Immature natural killer cell (primary cell): ENCODE data around the gene DLG1. TPM values are rescaled to one million over a fixed set of nuclear protein-coding genes. Genes with fewer than 3 reads are reported as not detected.

ENCODE experiments used
- DNase-seq, 3 donors: peaks; one replicate each; pipeline ENCODE4 v3.0.0; 2022; ENCODE audit warnings: mixed read lengths in 1 of 3
- H3K27ac Mint-ChIP-seq, 6 donors: one replicate each; pipeline ENCODE4 v1.8.0; 2020; ENCODE audit warnings: mixed read lengths in 6 of 6, mild to moderate bottlenecking in 5 of 6, inconsistent platforms in 4 of 6, moderate library complexity in 3 of 6
- H3K27me3 Mint-ChIP-seq, 3 donors: one replicate each; pipeline ENCODE4 v1.8.0; 2020 to 2021; ENCODE audit warnings: low read depth in 3 of 3, mild to moderate bottlenecking in 3 of 3, mixed read lengths in 3 of 3, moderate library complexity in 3 of 3, inconsistent platforms in 1 of 3
- H3K36me3 Mint-ChIP-seq, 3 donors: one replicate each; pipeline ENCODE4 v1.8.0; 2020; ENCODE audit warnings: mixed read lengths in 3 of 3, inconsistent platforms in 2 of 3, mild to moderate bottlenecking in 2 of 3
- H3K4me1 Mint-ChIP-seq, 2 donors: one replicate each; pipeline ENCODE4 v1.8.0; 2020; ENCODE audit warnings: inconsistent platforms in 2 of 2, mild to moderate bottlenecking in 2 of 2, mixed read lengths in 2 of 2, moderate library complexity in 1 of 2
- H3K4me3 Mint-ChIP-seq, 5 donors: one replicate each; pipeline ENCODE4 v1.8.0; 2020; ENCODE audit warnings: mild to moderate bottlenecking in 5 of 5, mixed read lengths in 5 of 5, inconsistent platforms in 3 of 5, moderate library complexity in 3 of 5
- H3K9me3 Mint-ChIP-seq, 6 donors: one replicate each; pipeline ENCODE4 v1.8.0; 2020; ENCODE audit warnings: mild to moderate bottlenecking in 6 of 6, mixed read lengths in 6 of 6, inconsistent platforms in 4 of 6, moderate library complexity in 3 of 6
- polyA plus RNA-seq, 3 donors: library from polyadenylated mRNA; unstranded; fragments of 300-500 nt; fragmentation: Illumina TruSeq; gene quantifications; one replicate each; pipeline ENCODE4 v1.2.3, GENCODE V29; 2021

DLG1 gene
- polyA plus RNA-seq, 3 donors from 2014 or later: 16.1 to 27.3 (median 26.3) TPM

DNA sequence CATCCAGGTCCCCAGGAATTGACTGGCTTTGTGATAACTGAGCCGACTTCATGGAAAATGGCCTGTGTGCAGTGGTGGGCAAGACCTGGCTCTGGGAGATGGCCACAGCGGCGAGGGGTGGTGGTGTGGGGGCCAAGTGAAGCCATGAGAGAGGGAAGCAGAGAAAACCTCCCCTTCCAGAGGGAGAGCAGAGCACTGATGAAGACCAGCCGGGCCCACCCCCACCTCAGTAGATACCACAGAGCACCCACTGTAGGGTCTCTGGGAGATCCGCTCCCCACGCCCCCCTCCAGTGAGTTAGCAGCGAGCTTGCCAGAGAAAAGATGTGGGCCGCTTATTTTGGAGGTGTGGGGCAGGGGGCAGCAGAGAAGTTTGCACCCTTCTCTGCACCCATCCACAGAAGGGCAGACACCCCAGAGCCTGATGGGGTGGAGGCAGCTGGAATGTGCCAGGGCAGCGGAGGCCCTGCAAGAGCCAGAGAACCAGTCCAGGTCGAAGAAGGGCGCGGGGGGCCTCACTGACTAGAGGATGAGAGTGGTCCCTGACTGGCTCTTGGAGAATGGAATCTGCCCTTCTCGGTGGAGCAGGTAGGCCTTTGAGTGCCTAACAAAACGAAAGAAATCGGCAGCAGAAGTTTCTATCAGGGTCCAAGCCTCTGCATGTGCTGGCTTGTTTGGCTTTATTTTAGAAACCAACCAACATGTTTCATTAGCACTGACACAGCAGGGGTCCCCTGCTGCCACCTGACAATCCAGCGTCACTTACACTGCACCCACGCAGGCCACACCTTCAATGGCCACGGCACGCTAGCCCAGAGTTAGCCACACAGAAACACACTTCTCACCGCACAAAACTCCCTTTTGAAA lies 297.1 kb downstream of the DLG1 start:
- peak overlapping the region; percentile 81 to 85 (median 83) for H3K4me3 Mint-ChIP-seq
- H3K9me3 Mint-ChIP-seq: no peaks in the 10 kb centered on the region
- H3K4me1 Mint-ChIP-seq: peaks cover 16 to 17% of the 10 kb centered on the region in 2 donors
- peak overlapping the region in 5 of 6 donors; percentile 53 to 78 (median 75) for H3K27ac Mint-ChIP-seq
- no peak for DNase-seq
- H3K27me3 Mint-ChIP-seq: peaks cover 1 to 3% (median 3%) of the 10 kb centered on the region in 3 donors
- no peaks in the 10 kb centered on the region for H3K36me3 Mint-ChIP-seq

DNA sequence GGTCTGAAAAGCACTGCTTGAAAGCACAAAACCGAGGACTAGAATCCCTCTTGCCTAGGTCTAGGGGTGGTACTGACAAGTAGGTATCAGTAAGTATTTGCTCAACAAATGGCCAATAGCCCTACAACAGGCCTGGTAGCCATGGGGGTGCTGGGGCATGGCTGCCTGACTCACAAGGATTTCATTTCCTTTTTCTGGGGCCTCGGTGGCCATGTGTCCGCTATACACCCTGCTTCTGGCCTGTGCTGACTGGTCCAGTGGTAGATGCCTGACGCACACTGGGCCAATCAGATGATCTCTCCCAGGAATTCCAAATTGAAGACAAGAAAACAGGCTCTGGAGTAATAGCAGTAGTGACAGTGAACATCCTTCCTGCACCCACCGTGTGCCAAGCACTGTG lies 298.2 kb downstream of the DLG1 start:
- peaks cover 3% of the 10 kb centered on the region in 3 donors for H3K27me3 Mint-ChIP-seq
- H3K4me1 Mint-ChIP-seq: peaks cover 16 to 17% of the 10 kb centered on the region in 2 donors
- H3K9me3 Mint-ChIP-seq: no peaks in the 10 kb centered on the region
- no peak overlapping the region for H3K4me3 Mint-ChIP-seq
- no peak overlapping the region for H3K27ac Mint-ChIP-seq
- no peak for DNase-seq
- no peaks in the 10 kb centered on the region for H3K36me3 Mint-ChIP-seq

DNA sequence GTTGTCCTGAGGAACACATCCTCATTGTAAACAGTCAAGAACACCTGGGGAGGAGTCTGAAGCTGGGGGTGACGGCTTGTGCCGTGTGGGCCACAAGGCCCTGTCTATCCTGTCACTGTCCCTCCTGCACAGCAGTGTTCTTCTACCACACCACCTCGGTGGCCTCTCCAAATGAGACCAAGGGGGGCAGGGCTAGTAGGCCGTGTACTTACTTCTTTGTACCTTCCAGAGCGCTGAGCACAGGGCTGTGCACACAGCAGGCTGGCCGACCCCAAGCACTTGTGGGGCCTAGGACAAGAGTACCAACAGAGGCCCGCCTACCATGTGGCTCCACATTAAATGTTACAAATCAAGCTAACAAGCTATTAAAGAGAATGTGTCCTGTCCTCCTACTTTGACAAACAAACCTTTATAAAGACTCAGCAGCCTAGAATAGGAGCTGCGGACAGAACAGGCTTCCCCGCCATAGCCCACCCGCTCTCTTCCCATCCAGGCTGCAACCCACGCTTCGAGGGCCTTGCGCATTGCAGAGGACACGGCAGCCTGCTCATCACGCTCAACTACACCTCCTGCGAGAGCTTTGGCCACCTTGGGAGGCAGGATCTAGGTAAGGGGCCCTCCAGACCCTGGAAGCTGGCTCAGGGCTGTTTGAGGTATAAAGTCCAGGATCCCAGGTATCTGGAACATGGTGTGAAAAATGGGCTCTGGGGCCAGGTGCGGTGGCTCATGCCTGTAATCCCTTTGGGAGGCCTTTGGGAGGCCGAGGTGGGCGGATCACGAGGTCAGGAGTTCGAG lies 299.2 kb downstream of the DLG1 start:
- no peak overlapping the region for H3K27ac Mint-ChIP-seq
- no peak for DNase-seq
- no peaks in the 10 kb centered on the region for H3K36me3 Mint-ChIP-seq
- no peak overlapping the region for H3K4me3 Mint-ChIP-seq
- peaks cover 0 to 3% (median 3%) of the 10 kb centered on the region in 3 donors for H3K27me3 Mint-ChIP-seq
- H3K9me3 Mint-ChIP-seq: no peaks in the 10 kb centered on the region
- H3K4me1 Mint-ChIP-seq: peaks cover 10 to 13% of the 10 kb centered on the region in 2 donors

DNA sequence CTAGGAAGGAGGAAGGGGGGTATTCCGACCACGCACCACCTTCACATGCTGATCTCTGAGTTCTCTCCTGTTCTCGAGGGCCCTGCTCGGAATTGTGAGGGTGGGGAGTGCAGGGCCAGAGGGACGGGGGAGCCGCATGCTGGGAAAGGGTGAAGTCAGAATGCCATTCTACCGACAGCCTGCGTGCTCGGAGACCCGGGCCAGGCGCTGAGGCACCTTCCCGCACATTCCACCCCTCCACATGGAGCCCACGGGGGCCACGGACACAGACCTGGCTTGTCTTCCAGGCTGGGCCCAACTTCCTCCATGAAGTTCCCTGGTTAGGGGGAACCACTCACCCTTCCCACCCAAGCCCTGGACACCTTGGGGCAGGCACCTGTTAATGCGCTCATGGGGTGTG lies 301.1 kb downstream of the DLG1 start:
- H3K27me3 Mint-ChIP-seq: peaks cover 0 to 3% (median 3%) of the 10 kb centered on the region in 3 donors
- H3K27ac Mint-ChIP-seq: no peak overlapping the region
- H3K4me1 Mint-ChIP-seq: peaks cover 6 to 7% of the 10 kb centered on the region in 2 donors
- no peaks in the 10 kb centered on the region for H3K9me3 Mint-ChIP-seq
- H3K4me3 Mint-ChIP-seq: no peak overlapping the region
- H3K36me3 Mint-ChIP-seq: no peaks in the 10 kb centered on the region
- no peak for DNase-seq

DNA sequence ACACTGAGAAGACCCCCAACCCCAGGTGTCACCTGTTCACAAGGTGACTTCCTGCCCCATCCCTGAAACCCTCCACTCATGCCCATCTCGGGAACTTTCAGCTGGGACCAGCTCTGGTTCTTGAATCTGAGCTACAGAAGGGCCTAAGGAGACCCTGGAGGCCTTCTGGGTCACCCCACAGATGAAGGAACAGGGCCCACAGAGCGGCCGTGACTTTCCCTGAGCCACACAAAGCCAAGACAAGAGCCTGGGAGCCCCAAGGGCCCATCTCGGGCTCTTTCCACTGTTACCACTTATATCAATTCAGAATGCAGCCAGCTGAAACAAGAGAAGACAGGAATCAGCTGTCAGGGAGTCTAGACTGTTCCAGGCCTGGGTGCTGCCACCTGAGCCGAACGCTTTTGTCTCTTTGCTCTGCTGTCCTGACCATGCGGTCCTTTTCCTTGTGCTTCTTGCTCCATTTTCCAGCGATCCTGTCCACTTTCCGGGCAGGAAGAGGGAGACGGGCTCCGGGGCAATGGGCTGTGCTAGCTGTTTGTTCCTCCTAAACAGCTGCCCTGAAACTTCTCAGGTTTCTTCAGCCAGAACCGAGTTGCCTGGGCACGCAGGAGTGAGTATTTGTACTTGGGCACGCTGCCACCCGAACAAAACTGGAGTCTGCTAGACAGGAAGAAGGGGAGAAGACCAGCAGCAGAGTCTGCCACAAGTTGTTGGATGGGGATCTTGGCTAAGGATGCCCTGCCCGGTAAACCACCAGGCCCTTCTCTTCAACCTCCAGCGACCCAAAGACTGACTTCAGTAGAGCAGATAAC lies 301.8 kb downstream of the DLG1 start:
- peaks cover 0 to 3% (median 2%) of the 10 kb centered on the region in 3 donors for H3K27me3 Mint-ChIP-seq
- peaks cover 4 to 5% of the 10 kb centered on the region in 2 donors for H3K4me1 Mint-ChIP-seq
- no peaks in the 10 kb centered on the region for H3K36me3 Mint-ChIP-seq
- no peak overlapping the region for H3K4me3 Mint-ChIP-seq
- DNase-seq: no peak
- H3K27ac Mint-ChIP-seq: no peak overlapping the region
- H3K9me3 Mint-ChIP-seq: no peaks in the 10 kb centered on the region

DNA sequence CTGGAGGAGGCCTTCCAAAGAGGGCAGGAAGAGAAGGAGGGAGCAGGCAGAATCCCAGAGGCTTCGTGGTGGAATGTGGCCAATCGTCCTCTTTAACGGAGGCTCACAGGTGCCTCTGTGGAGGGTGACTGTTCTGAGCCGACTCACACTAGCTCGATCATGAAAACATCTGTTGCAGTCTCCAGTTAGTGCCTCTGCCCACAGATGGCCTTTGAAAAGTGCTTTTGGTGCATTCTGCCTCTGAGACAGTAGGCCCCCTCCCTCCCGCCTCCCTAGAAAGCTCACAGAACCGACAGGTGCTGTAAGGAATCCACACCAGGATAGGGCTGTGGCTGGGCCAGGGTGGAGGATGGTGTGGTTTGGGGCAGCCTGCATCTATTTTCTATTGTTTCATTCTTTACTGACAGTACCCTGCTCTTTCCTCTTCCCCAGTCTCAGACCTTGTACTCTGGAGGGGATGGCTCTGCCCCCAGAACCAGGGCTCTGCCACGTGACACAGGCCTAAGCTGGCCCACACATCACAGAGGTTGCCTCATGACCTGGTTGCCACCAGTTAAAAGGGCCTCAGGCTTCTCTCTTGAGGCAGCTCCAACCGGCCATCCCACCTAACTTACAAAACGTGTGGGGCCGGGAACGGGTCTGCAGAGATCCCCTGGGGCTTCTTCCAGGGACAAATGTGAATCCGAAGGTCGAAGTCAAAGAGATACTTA lies 302.6 kb downstream of the DLG1 start:
- no peaks in the 10 kb centered on the region for H3K36me3 Mint-ChIP-seq
- peaks cover 0 to 3% (median 0%) of the 10 kb centered on the region in 3 donors for H3K27me3 Mint-ChIP-seq
- no peak for DNase-seq
- no peak overlapping the region for H3K27ac Mint-ChIP-seq
- no peaks in the 10 kb centered on the region for H3K4me1 Mint-ChIP-seq
- H3K4me3 Mint-ChIP-seq: no peak overlapping the region
- no peaks in the 10 kb centered on the region for H3K9me3 Mint-ChIP-seq

DNA sequence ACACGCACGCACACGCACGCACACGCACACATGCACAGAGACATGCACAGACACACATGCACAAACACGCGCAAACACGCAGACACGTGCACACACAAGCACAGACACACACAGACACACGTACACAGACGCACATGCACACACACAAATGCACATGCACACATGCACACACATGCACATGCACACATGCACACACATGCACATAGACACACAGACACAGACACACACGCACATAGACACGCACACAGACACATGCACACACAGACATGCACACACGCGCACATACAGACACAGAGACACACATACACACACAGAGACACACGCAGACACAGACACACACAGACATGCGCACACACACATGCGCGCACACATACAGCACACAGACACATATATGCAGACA lies 303.4 kb downstream of the DLG1 start:
- no peaks in the 10 kb centered on the region for H3K9me3 Mint-ChIP-seq
- peaks cover 0 to 3% (median 0%) of the 10 kb centered on the region in 3 donors for H3K27me3 Mint-ChIP-seq
- H3K27ac Mint-ChIP-seq: no peak overlapping the region
- no peak overlapping the region for H3K4me3 Mint-ChIP-seq
- no peaks in the 10 kb centered on the region for H3K36me3 Mint-ChIP-seq
- no peaks in the 10 kb centered on the region for H3K4me1 Mint-ChIP-seq
- no peak for DNase-seq

DNA sequence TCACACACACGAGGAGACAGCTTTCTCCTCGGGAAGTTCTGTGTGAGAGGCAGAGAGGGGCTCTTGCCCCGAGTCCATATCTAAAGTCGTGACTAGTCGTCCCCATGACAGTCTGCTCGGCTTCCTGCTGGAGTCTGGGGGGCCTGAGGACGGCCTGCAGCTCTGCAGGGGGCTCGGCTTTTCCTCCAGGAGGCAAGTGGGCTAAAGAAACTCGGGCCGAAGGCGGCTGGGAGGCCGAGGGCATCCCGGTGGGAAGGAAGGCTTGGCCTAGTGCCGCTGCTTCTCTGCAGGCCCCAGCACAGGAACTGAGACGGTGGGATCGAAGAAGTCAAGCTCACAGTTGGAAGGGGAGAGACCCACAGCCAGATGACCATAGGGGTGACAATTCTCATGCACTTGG lies 304.4 kb downstream of the DLG1 start:
- no peak overlapping the region for H3K27ac Mint-ChIP-seq
- no peaks in the 10 kb centered on the region for H3K9me3 Mint-ChIP-seq
- no peaks in the 10 kb centered on the region for H3K4me1 Mint-ChIP-seq
- H3K27me3 Mint-ChIP-seq: peaks cover 0 to 2% (median 0%) of the 10 kb centered on the region in 3 donors
- no peak for DNase-seq
- no peak overlapping the region for H3K4me3 Mint-ChIP-seq
- H3K36me3 Mint-ChIP-seq: no peaks in the 10 kb centered on the region
